ENCODE data around the gene SNORC. TPM values are rescaled to one million over a fixed set of nuclear protein-coding genes. Genes with fewer than 3 reads are reported as not detected.

Gene SNORC
- total RNA-seq, 1 experiment from 2014 or later, result 4.3 TPM

GRCh38 chr2:232884549-232885263, 14.6 kb downstream of the SNORC start:
- Mint-ChIP-seq H3K27ac (ENCODE audit: unreplicated experiment) (peak overlapping the region; percentile 56), H3K27me3 (ENCODE audit: insufficient read depth, unreplicated experiment) (no peaks in the 10 kb centered on the region), H3K4me1 (ENCODE audit: low read depth, unreplicated experiment) (no peaks in the 10 kb centered on the region), H3K9me3 (ENCODE audit: unreplicated experiment) (no peaks in the 10 kb centered on the region), H3K4me3 (ENCODE audit: unreplicated experiment) (no peak overlapping the region), H3K36me3 (ENCODE audit: insufficient read depth, unreplicated experiment) (no peaks in the 10 kb centered on the region)
- no peaks in the 10 kb centered on the region for H3K4me1 ChIP-seq
- CTCF ChIA-PET, result no interaction called here
- no peak for DNase-seq
- POLR2A ChIA-PET, result no interaction called here
- no peaks in the 10 kb centered on the region for H3K9me3 ChIP-seq
- no peak for TF ChIP-seq CTCF (IDR thresholded peaks at IDR 0.05; ENCODE audit: insufficient read depth in 1 of 2, low read depth in 1 of 2, low read length in 1 of 2, severe bottlenecking in 1 of 2, unreplicated experiment in 1 of 2)
- H3K27me3 ChIP-seq (replicated peaks; ENCODE audit: control insufficient read depth, insufficient read depth, low read length), result no peaks in the 10 kb centered on the region
- BruUV-seq (replicated peaks), result no TSS peak
- no peak overlapping the region for H3K4me3 ChIP-seq (ENCODE audit: low read depth, low read length)
- intact Hi-C loops (cut with micrococcal nuclease; ENCODE audit: unreplicated experiment), result no loop called here
- H3K36me3 ChIP-seq (ENCODE audit: control insufficient read depth, insufficient read depth, low read length), result no peaks in the 10 kb centered on the region; the same call in 1 of the 2 replicates

- Histone ChIP-seq H3K4me1 (no peaks in the 10 kb centered on the region), H3K36me3 (ENCODE audit: control insufficient read depth, insufficient read depth, low read length) (no peaks in the 10 kb centered on the region; the same call in 1 of the 2 replicates), H3K27me3 (replicated peaks; ENCODE audit: control insufficient read depth, insufficient read depth, low read length) (no peaks in the 10 kb centered on the region), H3K4me3 (ENCODE audit: low read depth, low read length) (no peak overlapping the region), H3K9me3 (no peaks in the 10 kb centered on the region)
- POLR2A ChIA-PET, result no interaction called here
- BruUV-seq (replicated peaks), result no TSS peak
- H3K27me3 Mint-ChIP-seq (ENCODE audit: insufficient read depth, unreplicated experiment), result no peaks in the 10 kb centered on the region
- no peak for TF ChIP-seq CTCF (IDR thresholded peaks at IDR 0.05; ENCODE audit: insufficient read depth in 1 of 2, low read depth in 1 of 2, low read length in 1 of 2, severe bottlenecking in 1 of 2, unreplicated experiment in 1 of 2)
- H3K4me1 Mint-ChIP-seq (ENCODE audit: low read depth, unreplicated experiment), result no peaks in the 10 kb centered on the region
- H3K9me3 Mint-ChIP-seq (ENCODE audit: unreplicated experiment), result no peaks in the 10 kb centered on the region
- no peak for DNase-seq
- H3K4me3 Mint-ChIP-seq (ENCODE audit: unreplicated experiment), result no peak overlapping the region
- intact Hi-C loops (cut with micrococcal nuclease; ENCODE audit: unreplicated experiment), result no loop called here
- H3K36me3 Mint-ChIP-seq (ENCODE audit: insufficient read depth, unreplicated experiment), result no peaks in the 10 kb centered on the region
- CTCF ChIA-PET, result no interaction called here
- no peak overlapping the region for H3K27ac Mint-ChIP-seq (ENCODE audit: unreplicated experiment)
Measured at GRCh38 chr2:232885264-232885961, 15.3 kb downstream of the SNORC start.

GRCh38 chr2:232886176-232886575, 16.1 kb downstream of the SNORC start:
- Histone ChIP-seq H3K36me3 (ENCODE audit: control insufficient read depth, insufficient read depth, low read length) (no peaks in the 10 kb centered on the region; the same call in 1 of the 2 replicates), H3K4me3 (ENCODE audit: low read depth, low read length) (no peak overlapping the region), H3K4me1 (no peaks in the 10 kb centered on the region), H3K27me3 (replicated peaks; ENCODE audit: control insufficient read depth, insufficient read depth, low read length) (no peaks in the 10 kb centered on the region), H3K9me3 (no peaks in the 10 kb centered on the region)
- Mint-ChIP-seq H3K4me1 (ENCODE audit: low read depth, unreplicated experiment) (no peaks in the 10 kb centered on the region), H3K27me3 (ENCODE audit: insufficient read depth, unreplicated experiment) (no peaks in the 10 kb centered on the region), H3K27ac (ENCODE audit: unreplicated experiment) (no peak overlapping the region), H3K36me3 (ENCODE audit: insufficient read depth, unreplicated experiment) (no peaks in the 10 kb centered on the region), H3K9me3 (ENCODE audit: unreplicated experiment) (no peaks in the 10 kb centered on the region), H3K4me3 (ENCODE audit: unreplicated experiment) (no peak overlapping the region)
- intact Hi-C loops (cut with micrococcal nuclease; ENCODE audit: unreplicated experiment), result no loop called here
- TF ChIP-seq CTCF (IDR thresholded peaks at IDR 0.05; ENCODE audit: insufficient read depth in 1 of 2, low read depth in 1 of 2, low read length in 1 of 2, severe bottlenecking in 1 of 2, unreplicated experiment in 1 of 2), result no peak
- BruUV-seq (replicated peaks), result no TSS peak
- no peak for DNase-seq
- ChIA-PET CTCF (interaction anchor here (0.9 to 1.0 kb wide), 2 partner anchors 9 to 143 kb away, joined by 3 to 5 read pairs; no protein-coding TSS in a partner anchor), POLR2A (no interaction called here)
